Parathyroid adenoma (tissue), 2 donors: ENCODE measurements around the gene ANK2.
"Not testable (repeated sequence)": the region's sequence is repeated elsewhere in the genome, so short reads cannot be mapped to it uniquely, and the experiment has no call there.

Experiments used
- H2AFZ ChIP-seq: fragments of 300-600 bp; sonication (generic); one replicate; pipeline ENCODE4 v1.7.0; 2017; ENCODE audit warnings: antibody characterized with exemption, mild to moderate bottlenecking
- H3K27ac ChIP-seq: fragments of 300-600 bp; sonication (generic); one replicate; pipeline ENCODE4 v1.7.0; 2017
- H3K27me3 ChIP-seq: fragments of 300-600 bp; sonication (generic); one replicate; pipeline ENCODE4 v1.7.0; 2017; ENCODE audit warnings: low read length; ENCODE audit not compliant: control insufficient read depth, insufficient read depth
- H3K36me3 ChIP-seq: fragments of 300-600 bp; sonication (generic); one replicate; pipeline ENCODE4 v1.7.0; 2017; ENCODE audit warnings: low read length; ENCODE audit not compliant: control insufficient read depth, insufficient read depth
- H3K4me1 ChIP-seq: fragments of 300-600 bp; sonication (generic); one replicate; pipeline ENCODE4 v1.7.0; 2017; ENCODE audit warnings: control low read depth
- H3K4me2 ChIP-seq: fragments of 300-600 bp; sonication (generic); one replicate; pipeline ENCODE4 v1.7.0; 2017; ENCODE audit warnings: low read length
- H3K4me3 ChIP-seq: fragments of 300-600 bp; sonication (generic); one replicate; pipeline ENCODE4 v1.7.0; 2017; ENCODE audit warnings: low read depth, low read length
- H3K79me2 ChIP-seq: fragments of 300-600 bp; sonication (generic); one replicate; pipeline ENCODE4 v1.7.0; 2017; ENCODE audit warnings: control low read depth
- H3K9ac ChIP-seq: fragments of 300-600 bp; sonication (generic); one replicate; pipeline ENCODE4 v1.7.0; 2017; ENCODE audit warnings: mild to moderate bottlenecking
- H3K9me3 ChIP-seq: fragments of 300-600 bp; sonication (generic); one replicate; pipeline ENCODE4 v1.7.0; 2017; ENCODE audit warnings: low read length; ENCODE audit not compliant: control insufficient read depth
- TF ChIP-seq, protein P1 (sequence below): fragments of 300-600 bp; sonication (generic); IDR thresholded peaks from one replicate; pipeline ENCODE4 v1.7.0; 2017; ENCODE audit warnings: antibody characterized with exemption, mild to moderate bottlenecking
- donor health status: primary hyperparathyroidism.

The ANK2 gene

DNA sequence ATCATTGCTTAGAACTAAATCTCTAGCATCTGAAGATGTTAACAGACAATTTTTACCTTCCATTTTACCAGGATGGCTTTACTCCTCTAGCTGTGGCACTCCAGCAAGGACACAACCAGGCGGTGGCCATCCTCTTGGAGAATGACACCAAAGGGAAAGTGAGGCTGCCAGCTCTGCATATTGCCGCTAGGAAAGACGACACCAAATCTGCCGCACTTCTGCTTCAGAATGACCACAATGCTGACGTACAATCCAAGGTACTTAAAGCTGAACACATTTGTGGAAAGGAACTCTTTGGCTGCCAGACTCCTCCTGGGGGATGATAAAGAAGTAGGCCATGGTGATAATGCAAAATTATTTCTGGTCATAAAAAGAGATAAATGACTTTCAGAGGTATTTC is 187.5 kb downstream of the ANK2 start:
- TF ChIP-seq, protein P1, sequence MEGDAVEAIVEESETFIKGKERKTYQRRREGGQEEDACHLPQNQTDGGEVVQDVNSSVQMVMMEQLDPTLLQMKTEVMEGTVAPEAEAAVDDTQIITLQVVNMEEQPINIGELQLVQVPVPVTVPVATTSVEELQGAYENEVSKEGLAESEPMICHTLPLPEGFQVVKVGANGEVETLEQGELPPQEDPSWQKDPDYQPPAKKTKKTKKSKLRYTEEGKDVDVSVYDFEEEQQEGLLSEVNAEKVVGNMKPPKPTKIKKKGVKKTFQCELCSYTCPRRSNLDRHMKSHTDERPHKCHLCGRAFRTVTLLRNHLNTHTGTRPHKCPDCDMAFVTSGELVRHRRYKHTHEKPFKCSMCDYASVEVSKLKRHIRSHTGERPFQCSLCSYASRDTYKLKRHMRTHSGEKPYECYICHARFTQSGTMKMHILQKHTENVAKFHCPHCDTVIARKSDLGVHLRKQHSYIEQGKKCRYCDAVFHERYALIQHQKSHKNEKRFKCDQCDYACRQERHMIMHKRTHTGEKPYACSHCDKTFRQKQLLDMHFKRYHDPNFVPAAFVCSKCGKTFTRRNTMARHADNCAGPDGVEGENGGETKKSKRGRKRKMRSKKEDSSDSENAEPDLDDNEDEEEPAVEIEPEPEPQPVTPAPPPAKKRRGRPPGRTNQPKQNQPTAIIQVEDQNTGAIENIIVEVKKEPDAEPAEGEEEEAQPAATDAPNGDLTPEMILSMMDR: no peak
- no peak overlapping the region for H2AFZ ChIP-seq
- no peaks in the 10 kb centered on the region for H3K27me3 ChIP-seq
- no peaks in the 10 kb centered on the region for H3K4me1 ChIP-seq
- no peak overlapping the region for H3K4me3 ChIP-seq
- H3K9ac ChIP-seq: no peak overlapping the region
- no peak overlapping the region for H3K27ac ChIP-seq
- no peaks in the 10 kb centered on the region for H3K9me3 ChIP-seq
- no peaks in the 10 kb centered on the region for H3K36me3 ChIP-seq
- no peak overlapping the region for H3K4me2 ChIP-seq
- no peaks in the 10 kb centered on the region for H3K79me2 ChIP-seq

DNA sequence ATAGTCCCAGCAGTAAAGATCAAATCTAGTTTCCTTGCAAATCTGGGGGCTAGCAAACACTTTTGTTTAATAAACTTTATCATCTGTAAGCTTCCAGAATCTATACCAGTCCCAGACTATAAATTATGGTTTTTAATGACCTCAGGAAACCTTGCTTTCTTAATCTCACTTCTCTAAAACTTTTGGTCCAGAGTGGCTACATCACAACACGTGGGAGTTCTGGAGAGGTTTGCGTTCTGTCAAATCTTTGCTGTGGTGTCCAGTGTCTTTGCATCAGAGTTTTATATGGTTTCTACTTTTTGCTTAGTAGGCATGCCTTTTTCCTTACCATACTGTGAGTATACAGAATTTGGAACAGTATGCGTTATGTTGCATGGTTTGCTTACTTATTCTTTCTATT is 193.9 kb downstream of the ANK2 start:
- no peak overlapping the region for H3K27ac ChIP-seq
- H3K36me3 ChIP-seq: no peaks in the 10 kb centered on the region

DNA sequence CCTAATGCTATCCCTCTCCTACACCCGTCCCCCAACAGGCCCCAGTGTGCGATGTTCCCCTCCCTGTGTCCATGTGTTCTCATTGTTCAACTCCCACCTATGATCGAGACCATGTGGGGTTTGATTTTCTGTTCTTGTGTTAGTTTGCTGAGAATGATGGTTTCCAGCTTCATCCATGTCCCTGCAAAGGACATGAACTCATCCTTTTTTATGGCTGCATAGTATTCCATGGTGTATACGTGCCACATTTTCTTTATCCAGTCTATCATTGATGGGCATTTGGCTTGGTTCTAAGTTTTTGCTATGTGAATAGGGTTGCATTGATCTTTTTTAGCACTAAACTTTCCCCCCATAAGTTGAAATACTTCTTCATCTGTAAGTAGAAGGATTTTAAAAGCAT is 195.3 kb downstream of the ANK2 start:
- not testable (repeated sequence) for H3K79me2 ChIP-seq, H3K9ac ChIP-seq, H3K27me3 ChIP-seq

More for the DNA sequence above, 193.9 kb downstream of the ANK2 start:
- no peak overlapping the region for H3K9ac ChIP-seq
- no peaks in the 10 kb centered on the region for H3K79me2 ChIP-seq
- H2AFZ ChIP-seq: no peak overlapping the region
- H3K9me3 ChIP-seq: no peaks in the 10 kb centered on the region
- H3K27me3 ChIP-seq: no peaks in the 10 kb centered on the region
- H3K4me1 ChIP-seq: no peaks in the 10 kb centered on the region
- no peak overlapping the region for H3K4me3 ChIP-seq
- TF ChIP-seq, protein P1: no peak
- H3K4me2 ChIP-seq: no peak overlapping the region

DNA sequence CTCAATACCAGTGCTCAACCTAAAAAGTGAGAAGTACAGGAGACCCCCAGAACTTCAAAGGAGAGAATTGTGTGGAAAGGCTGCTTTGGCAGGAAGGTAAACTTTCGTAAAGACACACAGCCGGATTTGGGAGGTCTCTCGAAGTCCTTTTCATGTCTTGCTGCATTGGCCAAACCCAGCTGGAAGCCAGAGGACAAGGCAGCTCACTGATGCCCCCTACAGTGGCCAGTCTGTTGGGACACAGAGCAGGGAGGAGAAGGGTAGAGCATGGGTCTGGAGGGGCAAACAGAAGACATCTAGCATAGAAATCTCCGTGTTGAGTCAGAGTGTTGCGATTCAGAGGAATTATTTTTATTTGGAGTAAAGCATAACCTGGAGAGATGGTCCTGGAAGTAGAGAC is 198.9 kb downstream of the ANK2 start:
- no peaks in the 10 kb centered on the region for H3K79me2 ChIP-seq
- H3K9me3 ChIP-seq: no peaks in the 10 kb centered on the region
- H3K4me3 ChIP-seq: no peak overlapping the region
- H2AFZ ChIP-seq: no peak overlapping the region
- TF ChIP-seq, protein P1: no peak
- no peaks in the 10 kb centered on the region for H3K27me3 ChIP-seq
- H3K36me3 ChIP-seq: no peaks in the 10 kb centered on the region
- no peak overlapping the region for H3K4me2 ChIP-seq
- H3K27ac ChIP-seq: no peak overlapping the region
- no peaks in the 10 kb centered on the region for H3K4me1 ChIP-seq
- no peak overlapping the region for H3K9ac ChIP-seq

More for the DNA sequence above, 195.3 kb downstream of the ANK2 start:
- not testable (repeated sequence) for H3K4me2 ChIP-seq, H3K27ac ChIP-seq, H2AFZ ChIP-seq, H3K9me3 ChIP-seq, H3K4me1 ChIP-seq, H3K4me3 ChIP-seq, H3K36me3 ChIP-seq

DNA sequence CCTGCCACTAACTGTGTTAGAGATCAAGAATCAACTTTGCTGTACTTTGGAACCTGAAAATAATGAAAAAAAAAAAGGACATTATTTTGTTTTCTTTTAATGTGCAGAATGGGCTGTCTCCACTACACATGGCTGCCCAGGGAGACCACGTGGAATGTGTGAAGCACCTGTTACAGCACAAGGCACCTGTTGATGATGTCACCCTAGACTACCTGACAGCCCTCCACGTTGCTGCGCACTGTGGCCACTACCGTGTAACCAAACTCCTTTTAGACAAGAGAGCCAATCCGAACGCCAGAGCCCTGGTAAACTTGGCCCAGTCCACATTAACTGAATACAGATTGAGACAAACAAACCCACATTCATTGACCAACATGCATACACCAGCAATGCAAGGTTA is 206.2 kb downstream of the ANK2 start:
- H3K27me3 ChIP-seq: no peaks in the 10 kb centered on the region
- H3K4me1 ChIP-seq: no peaks in the 10 kb centered on the region
- no peak overlapping the region for H3K4me3 ChIP-seq
- no peak overlapping the region for H3K4me2 ChIP-seq
- H2AFZ ChIP-seq: no peak overlapping the region
- H3K36me3 ChIP-seq: peaks cover 2% of the 10 kb centered on the region
- no peaks in the 10 kb centered on the region for H3K9me3 ChIP-seq
- H3K79me2 ChIP-seq: no peaks in the 10 kb centered on the region
- TF ChIP-seq, protein P1: no peak
- no peak overlapping the region for H3K9ac ChIP-seq
- H3K27ac ChIP-seq: no peak overlapping the region
